GM23338 (cell line): ENCODE data around the gene ZYX. TPM values are rescaled to one million over a fixed set of nuclear protein-coding genes. Genes with fewer than 3 reads are reported as not detected.
"Not testable (repeated sequence)": the region's sequence is repeated elsewhere in the genome, so short reads cannot be mapped to it uniquely, and the experiment has no call there.

Source experiments
- ATAC-seq: fragments of 200-7000 bp; cut with Tn5 transposase; 3 replicates; pipeline ENCODE4 v1.9.1; 2020
- DNase-seq: peaks from one replicate; pipeline ENCODE4 v3.0.0-alpha.2; 2015; ENCODE audit warnings: low spot score
- H2AFZ ChIP-seq: fragments of 200-600 bp; sonication (generic); 2 replicates; pipeline ENCODE4 v1.8.0; 2016; ENCODE audit warnings: antibody characterized with exemption, mild to moderate bottlenecking, moderate library complexity
- H3F3A ChIP-seq: fragments of 200-600 bp; sonication (generic); replicated peaks from 2 replicates; pipeline ENCODE4 v1.8.0; 2017; ENCODE audit warnings: antibody characterized with exemption, mixed run types, low read depth
- H3K27ac ChIP-seq: fragments of 200-600 bp; sonication (generic); 2 replicates; pipeline ENCODE4 v1.6.1; 2016; ENCODE audit warnings: low read depth
- H3K27me3 ChIP-seq: fragments of 200-600 bp; sonication (generic); 2 replicates; pipeline ENCODE4 v1.8.0; 2016; ENCODE audit warnings: mild to moderate bottlenecking, mixed run types, moderate library complexity; ENCODE audit not compliant: insufficient read depth
- H3K36me3 ChIP-seq: fragments of 200-600 bp; sonication (generic); 2 replicates; pipeline ENCODE4 v1.8.0; 2016; ENCODE audit warnings: mild to moderate bottlenecking; ENCODE audit not compliant: insufficient read depth
- H3K4me1 ChIP-seq: fragments of 200-600 bp; sonication (generic); 2 replicates; pipeline ENCODE4 v1.8.0; 2016; ENCODE audit warnings: mild to moderate bottlenecking, moderate library complexity; ENCODE audit not compliant: insufficient read depth
- H3K4me2 ChIP-seq: fragments of 200-600 bp; sonication (generic); 2 replicates; pipeline ENCODE4 v1.7.1; 2017; ENCODE audit warnings: mixed run types
- H3K4me3 ChIP-seq: fragments of 200-600 bp; sonication (generic); 2 replicates; pipeline ENCODE4 v1.6.1; 2016; ENCODE audit warnings: mixed run types
- H3K79me2 ChIP-seq: fragments of 200-600 bp; sonication (generic); replicated peaks from 2 replicates; pipeline ENCODE4 v1.8.0; 2017; ENCODE audit warnings: mild to moderate bottlenecking; ENCODE audit not compliant: insufficient read depth
- H3K9me2 ChIP-seq: fragments of 200-600 bp; sonication (generic); 2 replicates; pipeline ENCODE4 v1.8.0; 2017; ENCODE audit not compliant: insufficient read depth
- H4K20me1 ChIP-seq: fragments of 200-600 bp; sonication (generic); replicated peaks from 2 replicates; pipeline ENCODE4 v1.8.0; 2017; ENCODE audit warnings: mild to moderate bottlenecking; ENCODE audit not compliant: insufficient read depth
- H3K27ac Mint-ChIP-seq: 2 replicates; pipeline ENCODE4 v1.8.0; 2020; ENCODE audit warnings: inconsistent platforms, mild to moderate bottlenecking, moderate library complexity, mixed read lengths
- H3K27me3 Mint-ChIP-seq: 3 replicates; pipeline ENCODE4 v1.8.0; 2022; ENCODE audit warnings: low read depth, mild to moderate bottlenecking, moderate library complexity, mixed read lengths, inconsistent platforms; ENCODE audit not compliant: insufficient read depth, poor library complexity
- H3K36me3 Mint-ChIP-seq: 3 replicates; pipeline ENCODE4 v1.8.0; 2021; ENCODE audit warnings: low read depth, mild to moderate bottlenecking, inconsistent platforms, moderate library complexity, mixed read lengths
- H3K4me1 Mint-ChIP-seq: 3 replicates; pipeline ENCODE4 v1.8.0; 2020; ENCODE audit warnings: mild to moderate bottlenecking, inconsistent platforms, mixed read lengths
- H3K4me3 Mint-ChIP-seq: 3 replicates; pipeline ENCODE4 v1.8.0; 2021; ENCODE audit warnings: moderate library complexity, mild to moderate bottlenecking, inconsistent platforms, mixed read lengths
- H3K9me3 Mint-ChIP-seq: 3 replicates; pipeline ENCODE4 v1.8.0; 2020; ENCODE audit warnings: moderate library complexity, mild to moderate bottlenecking, inconsistent platforms, mixed read lengths
- CTCF ChIP-seq, 2 experiments: fragments of 200-600 bp in 1 of 2; sonication (generic) in 1 of 2; conservative IDR thresholded peaks; 2 replicates each; pipeline versions ENCODE4 v1.5.1 to v1.6.1; 2016 to 2017; ENCODE audit warnings: antibody characterized with exemption in 2 of 2, low read depth in 2 of 2, mild to moderate bottlenecking in 2 of 2, moderate library complexity in 1 of 2
- ETS1 ChIP-seq: IDR thresholded peaks from 2 replicates; pipeline ENCODE4 v1.6.1; 2016; ENCODE audit warnings: antibody characterized with exemption
- EZH2 ChIP-seq: fragments of 200-600 bp; sonication (generic); IDR thresholded peaks from one replicate; pipeline ENCODE4 v1.8.0; 2017; ENCODE audit warnings: antibody characterized with exemption, mild to moderate bottlenecking, low read depth; ENCODE audit not compliant: unreplicated experiment
- EZH2phosphoT487 ChIP-seq: fragments of 200-600 bp; sonication (generic); IDR thresholded peaks from one replicate; pipeline ENCODE4 v1.8.1; 2018; ENCODE audit warnings: antibody characterized with exemption; ENCODE audit not compliant: unreplicated experiment
- STAT1 ChIP-seq: IDR thresholded peaks from one replicate; pipeline ENCODE4 v1.6.1; 2016; ENCODE audit warnings: antibody characterized with exemption; ENCODE audit not compliant: unreplicated experiment
- ZNF114 ChIP-seq: fragments of 250-450 bp; sonication (Bioruptor Pico); IDR thresholded peaks from 2 replicates; pipeline ENCODE4 v1.5.0; 2020; ENCODE audit warnings: mild to moderate bottlenecking, moderate library complexity
- polyA plus RNA-seq: library from polyadenylated mRNA; unstranded; fragments of >200 nt; fragmentation: Nextera tagmentation; extraction: Ambion mirVana; gene quantifications from 2 replicates; pipeline ENCODE4 v1.2.1, GENCODE V29; 2016
- total RNA-seq: library from RNA; depleted of rRNA; stranded (reverse); fragments of >200 nt; shearing (Covaris generic); gene quantifications from 2 replicates; pipeline ENCODE4 v1.2.3, GENCODE V29; 2014

Gene ZYX
- total and polyA plus RNA-seq, 2 experiments from 2014 or later = 111 to 141 TPM

- H3K27ac Mint-ChIP-seq = no peak overlapping the region
- no peaks in the 10 kb centered on the region for H3F3A ChIP-seq
- no peaks in the 10 kb centered on the region for H3K27me3 ChIP-seq
- peaks cover 6% of the 10 kb centered on the region for H4K20me1 ChIP-seq
- H3K27me3 Mint-ChIP-seq = peaks cover 5% of the 10 kb centered on the region
- H3K9me3 Mint-ChIP-seq = no peaks in the 10 kb centered on the region
- H3K4me1 ChIP-seq = peaks cover 30% of the 10 kb centered on the region
- H3K9me2 ChIP-seq = no peaks in the 10 kb centered on the region
- peaks cover 31% of the 10 kb centered on the region for H3K36me3 ChIP-seq
- ATAC-seq (no peak), DNase-seq (no peak)
- H3K4me2 ChIP-seq = no peak overlapping the region
- H3K36me3 Mint-ChIP-seq = peaks cover 91% of the 10 kb centered on the region
- TF ChIP-seq EZH2 (no peak), ZNF114 (CRISPR knock-in tag) (no peak), STAT1 (no peak), CTCF (conservative IDR thresholded peaks at IDR 0.05; ENCODE audit: low read depth in 2 of 2) (no peak), ETS1 (no peak), EZH2phosphoT487 (no peak)
- H3K4me1 Mint-ChIP-seq = peaks cover 27% of the 10 kb centered on the region
- no peak overlapping the region for H3K4me3 Mint-ChIP-seq
- no peak overlapping the region for H3K27ac ChIP-seq
- H2AFZ ChIP-seq = no peak overlapping the region
- peaks cover 45% of the 10 kb centered on the region for H3K79me2 ChIP-seq
- H3K4me3 ChIP-seq = no peak overlapping the region
These were observed 20.1 kb downstream of the ZYX start for GRCh38 chr7:143401265-143401664.

GRCh38 chr7:143402233-143402632, 21.1 kb downstream of the ZYX start:
- H3K4me3 ChIP-seq, H3K27ac Mint-ChIP-seq, DNase-seq, H2AFZ ChIP-seq, H3K27me3 Mint-ChIP-seq, H3F3A ChIP-seq, H3K27ac ChIP-seq, H3K27me3 ChIP-seq, H3K4me3 Mint-ChIP-seq, H3K9me3 Mint-ChIP-seq, ATAC-seq, H3K9me2 ChIP-seq, H4K20me1 ChIP-seq, H3K4me2 ChIP-seq: not testable (repeated sequence)
- peaks cover 92% of the 10 kb centered on the region for H3K36me3 Mint-ChIP-seq
- Histone ChIP-seq H3K36me3 (peaks cover 27% of the 10 kb centered on the region), H3K4me1 (peaks cover 40% of the 10 kb centered on the region), H3K79me2 (peaks cover 55% of the 10 kb centered on the region)
- peaks cover 36% of the 10 kb centered on the region for H3K4me1 Mint-ChIP-seq
